HG03432 (cell line): Measurements from ENCODE around the gene ACKR3.
A peak's percentile ranks its signal among the peaks of the same experiment; 100 is the strongest.

Experiments used
- ATAC-seq: cut with Tn5 transposase; IDR thresholded peaks from one replicate; pipeline ENCODE4 v1.9.1; 2021; ENCODE audit warnings: mild to moderate bottlenecking, moderate library complexity; ENCODE audit not compliant: unreplicated experiment

ACKR3 gene

GRCh38 chr2:236568068-236568921, 1.3 kb upstream of the ACKR3 start:
- peak; percentile 48 for ATAC-seq

GRCh38 chr2:236568922-236569572, 578 bp upstream of the ACKR3 start:
- no peak for ATAC-seq

- peak; percentile 27 for ATAC-seq
Measured at GRCh38 chr2:236570081-236570868, 650 bp downstream of the ACKR3 start.

GRCh38 chr2:236571145-236571544, 1.5 kb downstream of the ACKR3 start:
- ATAC-seq = no peak

- no peak for ATAC-seq
Measured at GRCh38 chr2:236572482-236572881, 2.9 kb downstream of the ACKR3 start.

GRCh38 chr2:236573066-236573929, 3.7 kb downstream of the ACKR3 start:
- ATAC-seq = no peak

GRCh38 chr2:236574000-236574399, 4.4 kb downstream of the ACKR3 start:
- ATAC-seq = no peak

- ATAC-seq = no peak
Measured at GRCh38 chr2:236574424-236575145, 5.0 kb downstream of the ACKR3 start.

- no peak for ATAC-seq
Measured at GRCh38 chr2:236575510-236575909, 5.9 kb downstream of the ACKR3 start.

GRCh38 chr2:236576087-236576486, 6.5 kb downstream of the ACKR3 start:
- no peak for ATAC-seq

GRCh38 chr2:236576953-236577352, 7.3 kb downstream of the ACKR3 start:
- no peak for ATAC-seq

GRCh38 chr2:236577481-236578410, 8.1 kb downstream of the ACKR3 start:
- no peak for ATAC-seq

- no peak for ATAC-seq
Measured at GRCh38 chr2:236578411-236578846, 8.8 kb downstream of the ACKR3 start.

- no peak for ATAC-seq
Measured at GRCh38 chr2:236579048-236579745, 9.6 kb downstream of the ACKR3 start.

- no peak for ATAC-seq
Measured at GRCh38 chr2:236579746-236580315, 10.2 kb downstream of the ACKR3 start.

- no peak for ATAC-seq
Measured at GRCh38 chr2:236580746-236581355, 11.2 kb downstream of the ACKR3 start.

- no peak for ATAC-seq
Measured at GRCh38 chr2:236581546-236581945, 11.9 kb downstream of the ACKR3 start.
